IPS-15b (cell line): Measurements from ENCODE around the gene ZBTB8OS.
"Not testable (repeated sequence)": the region's sequence is repeated elsewhere in the genome, so short reads cannot be mapped to it uniquely, and the experiment has no call there.

Experiments
- H3K27me3 ChIP-seq: one replicate; pipeline ENCODE4 v1.6.1; 2013; ENCODE audit warnings: low read length; ENCODE audit not compliant: control insufficient read depth, insufficient read depth
- H3K36me3 ChIP-seq: one replicate; pipeline ENCODE4 v1.6.1; 2013; ENCODE audit warnings: low read length; ENCODE audit not compliant: control insufficient read depth, insufficient read depth
- H3K4me1 ChIP-seq: one replicate; pipeline ENCODE4 v1.6.1; 2013; ENCODE audit warnings: mild to moderate bottlenecking, low read length; ENCODE audit not compliant: control insufficient read depth, insufficient read depth
- H3K4me3 ChIP-seq: one replicate; pipeline ENCODE4 v1.5.1; 2013; ENCODE audit warnings: low read depth, low read length
- H3K9ac ChIP-seq: one replicate; pipeline ENCODE4 v1.6.1; 2013; ENCODE audit warnings: low read depth, mild to moderate bottlenecking, low read length
- H3K9me3 ChIP-seq: one replicate; pipeline ENCODE4 v1.6.1; 2013; ENCODE audit warnings: mild to moderate bottlenecking, low read length; ENCODE audit not compliant: control insufficient read depth, insufficient read depth

Gene ZBTB8OS

GRCh38 chr1:32650248-32650751 is at the start of gene ZBTB8OS:
Gene ZBTB8OS (minus strand): TSS chr1:32650550. CDS start chr1:32650529, 21 bp downstream.
- peak within 1 kb of the TSS; percentile 100 for H3K9ac ChIP-seq
- peaks cover 6% of the 10 kb centered on the region for H3K36me3 ChIP-seq
- H3K27me3 ChIP-seq, result no peaks in the 10 kb centered on the region
- H3K4me1 ChIP-seq, result peaks cover 3% of the 10 kb centered on the region
- H3K9me3 ChIP-seq, result no peaks in the 10 kb centered on the region
- H3K4me3 ChIP-seq, result peak within 1 kb of the TSS; percentile 95

GRCh38 chr1:32696996-32697395 is 46.6 kb upstream of the ZBTB8OS start:
- H3K27me3 ChIP-seq, H3K9ac ChIP-seq, H3K9me3 ChIP-seq, H3K4me1 ChIP-seq, H3K36me3 ChIP-seq, H3K4me3 ChIP-seq: not testable (repeated sequence)

- Histone ChIP-seq H3K9ac (no peak overlapping the region), H3K9me3 (no peaks in the 10 kb centered on the region), H3K36me3 (no peaks in the 10 kb centered on the region), H3K4me1 (no peaks in the 10 kb centered on the region), H3K4me3 (no peak overlapping the region), H3K27me3 (no peaks in the 10 kb centered on the region)
Observed at GRCh38 chr1:32696041-32696440, 45.7 kb upstream of the ZBTB8OS start.

- Histone ChIP-seq H3K36me3 (no peaks in the 10 kb centered on the region), H3K9ac (no peak overlapping the region), H3K27me3 (no peaks in the 10 kb centered on the region), H3K4me1 (no peaks in the 10 kb centered on the region), H3K9me3 (no peaks in the 10 kb centered on the region), H3K4me3 (no peak overlapping the region)
Observed at GRCh38 chr1:32695098-32695904, 45.0 kb upstream of the ZBTB8OS start.

- no peaks in the 10 kb centered on the region for H3K27me3 ChIP-seq
- no peaks in the 10 kb centered on the region for H3K9me3 ChIP-seq
- H3K9ac ChIP-seq, result no peak overlapping the region
- H3K4me3 ChIP-seq, result no peak overlapping the region
- H3K4me1 ChIP-seq, result no peaks in the 10 kb centered on the region
- H3K36me3 ChIP-seq, result no peaks in the 10 kb centered on the region
Observed at GRCh38 chr1:32693455-32694174, 43.3 kb upstream of the ZBTB8OS start.

GRCh38 chr1:32686387-32686786 is 36.0 kb upstream of the ZBTB8OS start:
- no peaks in the 10 kb centered on the region for H3K27me3 ChIP-seq
- H3K9me3 ChIP-seq, result no peaks in the 10 kb centered on the region
- no peaks in the 10 kb centered on the region for H3K4me1 ChIP-seq
- no peak overlapping the region for H3K9ac ChIP-seq
- H3K36me3 ChIP-seq, result peaks cover 11% of the 10 kb centered on the region
- no peak overlapping the region for H3K4me3 ChIP-seq

GRCh38 chr1:32685498-32685897 is 35.1 kb upstream of the ZBTB8OS start:
- no peaks in the 10 kb centered on the region for H3K9me3 ChIP-seq
- peaks cover 14% of the 10 kb centered on the region for H3K36me3 ChIP-seq

GRCh38 chr1:32684167-32684811 is 33.9 kb upstream of the ZBTB8OS start:
- Histone ChIP-seq H3K36me3 (peaks cover 15% of the 10 kb centered on the region), H3K9me3 (no peaks in the 10 kb centered on the region), H3K4me3 (no peak overlapping the region), H3K4me1 (no peaks in the 10 kb centered on the region), H3K27me3 (no peaks in the 10 kb centered on the region), H3K9ac (no peak overlapping the region)

More at GRCh38 chr1:32685498-32685897, 35.1 kb upstream of the ZBTB8OS start:
- Histone ChIP-seq H3K27me3 (no peaks in the 10 kb centered on the region), H3K4me1 (no peaks in the 10 kb centered on the region), H3K9ac (no peak overlapping the region), H3K4me3 (no peak overlapping the region)

- Histone ChIP-seq H3K27me3 (no peaks in the 10 kb centered on the region), H3K9me3 (no peaks in the 10 kb centered on the region), H3K36me3 (peaks cover 17% of the 10 kb centered on the region), H3K4me3 (no peak overlapping the region), H3K9ac (no peak overlapping the region), H3K4me1 (no peaks in the 10 kb centered on the region)
Observed at GRCh38 chr1:32683397-32683796, 33.0 kb upstream of the ZBTB8OS start.

GRCh38 chr1:32681999-32682398 is 31.6 kb upstream of the ZBTB8OS start:
- peaks cover 28% of the 10 kb centered on the region for H3K36me3 ChIP-seq
- no peak overlapping the region for H3K4me3 ChIP-seq
- no peaks in the 10 kb centered on the region for H3K9me3 ChIP-seq

GRCh38 chr1:32681509-32681908 is 31.2 kb upstream of the ZBTB8OS start:
- peaks cover 32% of the 10 kb centered on the region for H3K36me3 ChIP-seq
- H3K9ac ChIP-seq, result no peak overlapping the region
- no peak overlapping the region for H3K4me3 ChIP-seq
- no peaks in the 10 kb centered on the region for H3K9me3 ChIP-seq
- H3K4me1 ChIP-seq, result no peaks in the 10 kb centered on the region
- H3K27me3 ChIP-seq, result no peaks in the 10 kb centered on the region

More at GRCh38 chr1:32681999-32682398, 31.6 kb upstream of the ZBTB8OS start:
- H3K9ac ChIP-seq, result no peak overlapping the region
- H3K4me1 ChIP-seq, result no peaks in the 10 kb centered on the region
- no peaks in the 10 kb centered on the region for H3K27me3 ChIP-seq
